ACHN (cell line): Measurements from ENCODE around the gene TNXB.
A peak's percentile ranks its signal among the peaks of the same experiment; 100 is the strongest.
"Not testable (repeated sequence)": the region's sequence is repeated elsewhere in the genome, so short reads cannot be mapped to it uniquely, and the experiment has no call there.

Experiments used
- DNase-seq: peaks from one replicate; pipeline ENCODE4 v3.0.0-alpha.2; 2015
- in situ Hi-C: cut with HindIII; loops from 2 replicates; pipeline ENCODE4 v1.10.0; 2017; ENCODE audit warnings: low sequenced_read_pairs, low pct_ligation_motif_present, low pct_unique_long_range_greater_than_20kb

TNXB gene

DNA sequence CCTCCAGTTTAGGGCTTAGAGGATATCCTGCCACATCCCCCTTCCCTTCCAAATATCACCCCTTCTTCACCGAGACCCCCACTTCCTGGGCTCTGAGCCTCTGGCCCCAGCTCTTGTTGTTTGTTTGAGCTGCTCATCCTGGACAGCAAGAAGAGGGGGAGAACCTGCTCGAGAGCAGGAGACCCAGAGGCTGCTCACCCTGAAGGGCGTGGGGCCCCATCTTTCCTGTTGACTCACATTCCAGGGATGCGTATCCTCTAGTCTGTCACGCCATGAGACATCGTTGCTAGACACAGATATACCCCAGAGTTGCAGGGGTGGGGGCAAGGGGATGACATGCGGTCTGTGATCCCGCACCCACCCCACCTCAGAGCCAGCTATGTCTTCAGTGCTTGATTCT is 5.7 kb upstream of the TNXB start:
- DNase-seq, result no peak
- in situ Hi-C loops, result no loop called here

GRCh38 chr6:32113386-32114352 is 4.5 kb upstream of the TNXB start:
- in situ Hi-C loops, result no loop called here
- DNase-seq, result peak; percentile 77

DNA sequence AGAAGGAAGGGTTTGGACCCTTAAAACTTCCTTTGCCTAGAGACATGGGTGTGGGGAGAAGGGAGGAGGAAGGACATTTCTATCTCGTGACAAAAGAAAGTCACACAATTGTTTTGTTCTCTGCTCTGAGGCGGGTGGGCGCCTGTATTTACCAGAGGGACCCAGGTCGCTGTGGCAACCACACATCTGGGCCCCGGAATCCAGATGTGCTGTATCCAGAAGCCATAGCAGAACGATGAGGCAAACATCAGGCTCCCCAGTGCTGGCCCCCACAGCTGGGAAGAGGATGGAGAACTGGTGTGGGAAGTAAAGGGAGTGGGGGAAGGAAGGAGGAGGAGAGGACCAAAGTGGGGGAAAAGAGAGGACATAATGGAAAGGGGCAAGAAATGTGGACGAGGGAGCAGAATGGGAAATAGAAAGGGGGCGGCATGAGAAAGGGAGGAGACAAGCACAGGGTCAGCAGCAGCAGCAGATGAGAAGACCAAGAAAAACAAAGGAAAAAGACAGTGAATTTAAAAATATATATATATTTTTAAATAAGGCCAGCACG is 3.4 kb upstream of the TNXB start:
- no peak for DNase-seq
- in situ Hi-C loops, result no loop called here

DNA sequence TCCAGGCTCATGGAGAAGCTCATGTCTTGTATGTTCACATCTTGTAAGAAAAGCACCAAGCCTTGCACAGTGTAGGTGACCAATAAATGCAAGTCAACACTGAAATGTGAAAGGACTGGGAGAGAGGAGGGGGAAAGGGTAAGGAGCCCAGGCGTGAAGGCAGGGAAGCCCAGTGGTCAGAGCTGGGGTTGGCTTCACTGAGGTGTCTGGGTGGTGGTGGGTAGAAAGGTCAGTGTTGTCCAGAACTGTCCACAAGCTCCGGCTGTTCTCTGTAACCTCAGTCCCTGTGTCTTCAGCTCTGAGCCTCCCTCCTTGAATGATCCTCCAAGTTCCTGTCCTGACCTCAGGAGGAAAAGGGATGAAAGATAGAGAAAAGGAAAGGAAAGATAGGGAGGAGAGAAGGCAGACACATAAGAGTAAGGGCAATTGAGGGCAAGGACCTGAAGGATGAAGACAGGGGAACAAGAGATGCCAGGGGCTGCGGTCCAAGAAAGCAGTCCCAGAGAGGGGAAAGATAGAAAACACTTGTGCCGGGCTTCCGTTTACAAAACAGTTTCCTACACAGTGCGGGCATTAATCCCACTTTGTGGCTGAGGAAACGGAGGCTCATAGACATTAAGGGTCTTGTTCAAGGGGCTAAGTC is 2.4 kb upstream of the TNXB start:
- in situ Hi-C loops, result no loop called here
- no peak for DNase-seq

DNA sequence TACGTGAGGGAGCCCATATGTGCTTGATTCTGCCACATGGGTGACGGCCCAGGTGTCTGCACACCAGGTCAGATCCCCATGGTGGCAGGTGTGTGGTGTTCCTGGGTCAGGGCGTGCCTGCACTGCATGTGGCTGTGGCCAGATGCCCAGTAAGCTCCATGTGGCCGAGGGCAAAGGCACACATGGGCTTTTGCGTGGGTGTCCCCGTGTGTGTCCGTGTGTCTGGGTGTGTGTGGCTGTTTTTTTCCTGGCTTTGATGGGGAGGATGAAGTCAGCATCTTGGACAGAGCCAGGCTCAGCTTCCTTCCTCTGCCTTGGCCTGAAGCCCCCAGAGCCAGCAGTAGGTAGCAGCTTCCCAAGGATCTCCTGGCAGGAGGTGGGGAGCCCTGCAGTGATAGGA is 1.5 kb upstream of the TNXB start:
- no peak for DNase-seq
- in situ Hi-C loops, result no loop called here

GRCh38 chr6:32109765-32110160 is 625 bp upstream of the TNXB start:
- DNase-seq, result no peak

GRCh38 chr6:32108727-32109113 is 418 bp downstream of the TNXB start:
- in situ Hi-C loops, result no loop called here
- DNase-seq, result no peak

More at GRCh38 chr6:32109765-32110160, 625 bp upstream of the TNXB start:
- in situ Hi-C loops, result no loop called here

- in situ Hi-C loops, result no loop called here
- DNase-seq, result no peak
Observed at GRCh38 chr6:32108094-32108627, 977 bp downstream of the TNXB start.

GRCh38 chr6:32107406-32107805 is 1.7 kb downstream of the TNXB start:
- in situ Hi-C loops, result no loop called here
- no peak for DNase-seq

GRCh38 chr6:32105433-32105832 is 3.7 kb downstream of the TNXB start:
- no peak for DNase-seq
- in situ Hi-C loops, result no loop called here

GRCh38 chr6:32102255-32102654 is 6.9 kb downstream of the TNXB start:
- no peak for DNase-seq
- in situ Hi-C loops, result no loop called here

GRCh38 chr6:32100251-32100650 is 8.9 kb downstream of the TNXB start:
- DNase-seq, in situ Hi-C loops: not testable (repeated sequence)

DNA sequence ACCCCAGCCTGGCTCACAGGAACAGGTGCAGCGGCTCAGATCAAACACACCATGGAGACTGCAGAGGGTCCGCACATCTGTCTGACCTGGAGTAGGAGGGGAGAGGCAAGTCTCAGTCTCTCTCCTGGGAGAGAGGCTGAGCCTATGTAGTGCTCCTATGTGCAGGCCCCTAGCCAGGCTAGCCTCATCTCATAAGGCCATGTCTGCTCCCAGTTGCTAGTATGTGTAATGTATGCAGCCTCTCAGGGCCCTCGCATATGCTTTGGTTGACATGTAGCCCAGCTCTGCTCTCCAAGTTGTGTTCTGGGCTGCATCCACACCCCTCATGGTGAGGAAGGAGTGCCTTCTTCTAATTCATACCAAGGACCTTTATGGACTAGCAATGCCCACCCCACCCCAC is 11.8 kb downstream of the TNXB start:
- in situ Hi-C loops, result no loop called here
- DNase-seq, result no peak

GRCh38 chr6:32096394-32097258 is 12.5 kb downstream of the TNXB start:
- DNase-seq, result no peak
- in situ Hi-C loops, result no loop called here

GRCh38 chr6:32096087-32096393 is 13.1 kb downstream of the TNXB start:
- in situ Hi-C loops, result no loop called here

DNA sequence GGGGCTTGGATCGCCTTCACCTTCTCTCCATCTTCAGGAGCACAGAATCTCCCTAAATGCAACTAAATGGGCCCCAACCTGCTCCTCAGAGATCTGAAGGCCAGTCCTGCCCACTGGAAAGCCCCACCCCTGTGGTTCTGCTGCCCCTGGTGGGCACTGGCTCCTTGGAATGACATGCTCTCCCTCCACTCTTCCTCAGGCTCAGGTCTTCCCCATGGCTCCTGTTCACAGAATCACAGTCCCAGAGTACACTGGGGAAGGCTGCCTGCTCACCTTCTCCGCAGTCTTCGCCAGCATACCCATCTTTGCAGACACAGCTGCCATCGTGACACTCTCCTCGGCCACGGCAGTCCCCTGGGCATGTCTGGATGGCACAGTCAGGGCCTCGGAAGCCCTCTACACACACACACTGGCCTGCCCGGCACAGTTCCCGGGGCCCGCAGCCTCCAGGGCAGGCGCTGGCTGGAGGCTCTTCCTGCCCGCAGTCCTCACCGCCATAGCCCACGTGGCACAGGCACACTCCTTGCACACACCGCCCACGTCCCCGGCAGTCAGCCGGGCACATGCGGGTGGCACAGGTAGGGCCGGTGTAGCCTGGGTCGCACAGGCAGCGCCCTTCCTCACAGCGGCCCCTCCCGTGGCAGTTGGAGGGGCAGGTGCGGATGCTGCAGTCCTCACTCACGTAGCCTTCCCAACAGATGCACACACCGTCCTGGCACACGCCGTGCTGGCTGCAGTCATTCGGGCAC is 13.6 kb downstream of the TNXB start:
- in situ Hi-C loops, result no loop called here
- no peak for DNase-seq

More at GRCh38 chr6:32096087-32096393, 13.1 kb downstream of the TNXB start:
- no peak for DNase-seq

DNA sequence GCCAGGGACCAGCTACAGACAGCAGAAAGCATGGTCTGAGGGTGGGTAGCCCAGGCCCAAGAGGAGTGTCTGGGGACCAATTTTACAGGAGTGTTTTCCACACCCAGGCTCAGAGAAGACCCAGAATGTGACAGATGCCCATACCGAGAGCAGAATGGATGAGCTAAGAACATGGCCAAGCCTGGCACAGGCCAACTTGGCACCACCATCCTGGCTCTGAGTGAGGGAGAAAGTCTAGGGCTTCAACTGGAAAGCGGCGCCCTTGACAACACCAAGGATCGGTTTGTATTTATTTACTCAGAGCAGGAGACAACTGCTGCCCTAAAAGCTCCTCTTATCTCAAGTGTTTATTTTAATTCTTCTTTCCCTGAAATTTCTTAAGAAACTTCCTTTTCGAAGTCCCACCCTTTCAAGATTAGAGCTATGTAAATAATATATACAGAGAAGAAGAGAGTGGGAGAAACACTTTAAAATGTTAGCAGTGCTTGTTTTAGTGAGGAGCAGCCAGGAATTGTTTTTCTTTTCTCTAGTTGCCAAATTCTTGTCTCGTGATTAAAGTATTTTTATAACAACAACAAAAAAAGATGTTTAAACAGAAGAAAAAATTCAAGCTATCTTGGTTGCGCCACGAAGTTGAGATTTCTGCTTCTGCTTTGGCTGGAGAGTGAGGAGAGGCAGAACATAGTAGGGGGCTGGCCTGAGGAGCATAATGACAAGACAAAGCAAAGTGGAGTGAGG is 16.2 kb downstream of the TNXB start:
- DNase-seq, result no peak
- in situ Hi-C loops, result no loop called here
